ENCODE results near the gene PIGC. TPM values are rescaled to one million over a fixed set of nuclear protein-coding genes. Genes with fewer than 3 reads are reported as not detected.

The PIGC gene
- total RNA-seq, 4 donors from 2014 or later: 10.8 to 23.1 (median 18.1) TPM

DNA sequence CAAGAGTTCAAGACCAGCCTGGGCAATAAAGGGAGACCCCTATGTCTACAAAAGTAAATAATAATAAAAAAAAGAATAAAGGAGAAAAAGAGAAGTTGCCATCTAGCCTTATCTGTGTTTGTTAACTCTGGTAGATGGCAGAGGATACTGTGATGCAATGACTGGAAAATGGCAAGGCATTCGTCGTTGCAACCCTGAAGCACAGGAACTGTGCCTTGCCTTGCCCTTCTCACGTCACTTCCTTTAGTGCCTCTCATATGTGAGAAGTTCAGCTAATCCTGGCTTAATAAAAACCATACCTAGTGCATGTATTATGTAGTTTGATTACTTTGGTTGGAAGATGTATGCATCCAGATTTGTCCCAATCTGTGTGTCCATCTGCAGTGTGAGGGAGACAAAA lies 25.8 kb upstream of the PIGC start:
- Histone ChIP-seq H3K27ac (no peak overlapping the region), H3K4me1 (peaks cover 0 to 14% (median 0%) of the 10 kb centered on the region in 3 donors), H3K36me3 (no peaks in the 10 kb centered on the region), H3K9me3 (no peaks in the 10 kb centered on the region), H3K27me3 (no peaks in the 10 kb centered on the region), H3K4me3 (no peak overlapping the region)
- TF ChIP-seq POLR2A (IDR thresholded peaks at IDR 0.05): no peak
- TF ChIP-seq, protein P1, sequence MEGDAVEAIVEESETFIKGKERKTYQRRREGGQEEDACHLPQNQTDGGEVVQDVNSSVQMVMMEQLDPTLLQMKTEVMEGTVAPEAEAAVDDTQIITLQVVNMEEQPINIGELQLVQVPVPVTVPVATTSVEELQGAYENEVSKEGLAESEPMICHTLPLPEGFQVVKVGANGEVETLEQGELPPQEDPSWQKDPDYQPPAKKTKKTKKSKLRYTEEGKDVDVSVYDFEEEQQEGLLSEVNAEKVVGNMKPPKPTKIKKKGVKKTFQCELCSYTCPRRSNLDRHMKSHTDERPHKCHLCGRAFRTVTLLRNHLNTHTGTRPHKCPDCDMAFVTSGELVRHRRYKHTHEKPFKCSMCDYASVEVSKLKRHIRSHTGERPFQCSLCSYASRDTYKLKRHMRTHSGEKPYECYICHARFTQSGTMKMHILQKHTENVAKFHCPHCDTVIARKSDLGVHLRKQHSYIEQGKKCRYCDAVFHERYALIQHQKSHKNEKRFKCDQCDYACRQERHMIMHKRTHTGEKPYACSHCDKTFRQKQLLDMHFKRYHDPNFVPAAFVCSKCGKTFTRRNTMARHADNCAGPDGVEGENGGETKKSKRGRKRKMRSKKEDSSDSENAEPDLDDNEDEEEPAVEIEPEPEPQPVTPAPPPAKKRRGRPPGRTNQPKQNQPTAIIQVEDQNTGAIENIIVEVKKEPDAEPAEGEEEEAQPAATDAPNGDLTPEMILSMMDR (IDR thresholded peaks at IDR 0.05): no peak
- WGBS, 2 donors: 63 to 81% methylated on average over 3 of the region's 3 CpGs
- DNase-seq: no peak
- intact Hi-C loops (cut with DNase I): no loop called here

DNA sequence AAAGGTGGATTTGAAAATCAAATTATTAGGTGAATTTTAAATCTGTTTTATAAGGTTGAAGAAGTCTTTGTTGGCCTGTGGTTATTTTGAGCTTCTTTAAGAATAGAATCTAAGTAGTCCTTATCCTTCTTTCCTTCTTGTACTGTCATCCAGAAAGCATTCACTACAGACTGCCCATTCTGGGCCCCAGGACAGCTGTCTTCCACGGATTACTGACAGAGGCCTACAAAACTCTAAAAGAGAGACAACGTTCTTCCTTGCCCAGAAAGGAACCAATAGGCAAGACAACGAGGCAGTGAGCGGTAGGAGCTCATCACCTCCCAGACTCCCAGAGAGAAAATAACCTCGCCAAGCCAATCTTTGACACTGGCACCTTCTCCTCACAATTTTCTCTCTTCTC lies 24.4 kb upstream of the PIGC start:
- Histone ChIP-seq H3K9me3 (no peaks in the 10 kb centered on the region), H3K27me3 (no peaks in the 10 kb centered on the region), H3K4me3 (no peak overlapping the region), H3K36me3 (no peaks in the 10 kb centered on the region), H3K27ac (no peak overlapping the region), H3K4me1 (peaks cover 0 to 2% (median 0%) of the 10 kb centered on the region in 3 donors)
- intact Hi-C loops (cut with DNase I): no loop called here
- TF ChIP-seq POLR2A (IDR thresholded peaks at IDR 0.05): no peak
- TF ChIP-seq, protein P1 (IDR thresholded peaks at IDR 0.05): no peak
- WGBS, 2 donors: 88 to 89% methylated on average over 5 of the region's 5 CpGs
- no peak for DNase-seq

DNA sequence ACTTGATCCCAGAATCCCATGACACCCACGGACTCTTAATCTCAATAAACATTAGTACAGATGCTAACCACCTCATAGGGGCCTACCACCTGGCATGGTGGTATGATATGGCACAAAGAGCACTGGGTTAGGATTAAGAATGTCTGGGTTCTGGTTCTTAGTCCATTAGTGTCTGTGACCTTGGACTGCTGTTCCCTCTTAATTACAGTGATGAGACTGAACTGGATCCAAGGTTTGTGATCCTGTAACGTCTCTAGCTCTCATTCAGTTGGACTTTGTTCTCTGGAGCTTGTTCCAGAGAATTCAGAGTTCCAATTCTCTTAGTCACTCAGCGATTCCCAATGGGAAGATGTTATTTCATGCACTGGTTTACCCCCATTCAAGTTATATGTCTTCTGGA lies 23.6 kb upstream of the PIGC start:
- H3K4me1 ChIP-seq: no peaks in the 10 kb centered on the region
- intact Hi-C loops (cut with DNase I): no loop called here

DNA sequence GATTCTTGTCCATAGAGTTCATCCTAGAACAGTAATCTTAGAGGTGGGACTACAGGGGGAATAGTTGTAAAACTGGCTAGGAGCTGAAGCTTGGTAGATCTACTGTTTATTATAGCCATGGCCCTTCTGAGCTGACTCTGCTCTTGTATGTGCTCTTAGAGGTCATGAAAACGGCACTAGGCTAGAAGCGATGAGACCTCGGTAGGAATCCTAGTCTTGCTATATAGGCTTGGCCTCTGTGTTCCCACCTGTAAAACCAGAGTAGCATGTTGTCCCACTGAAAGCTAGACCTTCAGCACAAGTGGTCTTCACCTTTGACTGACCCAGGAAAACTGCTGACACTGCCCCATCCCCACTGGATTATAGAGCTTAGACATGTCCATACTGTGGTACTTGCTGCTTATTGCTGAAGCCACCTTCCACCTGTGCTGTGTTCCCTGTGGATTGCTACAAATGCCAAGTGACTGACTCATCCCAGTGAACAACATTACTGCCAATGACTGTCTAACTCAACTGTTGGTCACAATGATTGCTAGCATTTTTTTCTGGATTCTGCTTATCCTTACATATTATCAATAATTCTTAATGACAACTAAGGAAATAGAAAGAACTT lies 23.0 kb upstream of the PIGC start:
- WGBS, 2 donors: 94% methylated on average over 3 of the region's 3 CpGs; no CpG with 5 or more reads in 1 of the 2 donors

More for the DNA sequence above, 23.6 kb upstream of the PIGC start:
- Histone ChIP-seq H3K4me3 (no peak overlapping the region), H3K27ac (no peak overlapping the region), H3K36me3 (no peaks in the 10 kb centered on the region), H3K9me3 (no peaks in the 10 kb centered on the region), H3K27me3 (no peaks in the 10 kb centered on the region)
- DNase-seq: no peak
- 51 to 64% methylated on average over 3 of the region's 3 CpGs for WGBS, 2 donors
- TF ChIP-seq, protein P1 (IDR thresholded peaks at IDR 0.05): no peak
- TF ChIP-seq POLR2A (IDR thresholded peaks at IDR 0.05): no peak

DNA sequence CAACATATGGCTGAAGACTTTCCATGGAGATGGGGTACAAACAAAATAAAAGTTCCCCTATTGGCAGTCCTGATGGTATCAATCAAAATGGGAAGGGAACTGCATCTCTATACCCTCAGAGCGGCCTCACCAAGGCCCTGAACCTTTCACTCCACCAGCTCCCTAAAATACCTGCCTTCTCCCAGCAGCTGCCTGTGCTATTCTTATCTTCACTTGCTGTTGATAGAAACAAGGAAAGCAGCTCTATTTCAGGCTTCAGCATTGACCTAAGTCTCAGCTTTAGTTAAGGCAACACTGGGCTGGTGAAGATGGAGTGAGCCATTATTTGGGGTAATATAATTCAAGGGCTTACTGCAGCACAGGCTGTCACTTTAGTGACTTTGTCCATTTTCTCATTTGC lies 21.7 kb upstream of the PIGC start:
- peaks cover 0 to 6% (median 0%) of the 10 kb centered on the region in 3 donors for H3K4me1 ChIP-seq
- H3K9me3 ChIP-seq: no peaks in the 10 kb centered on the region
- no peaks in the 10 kb centered on the region for H3K27me3 ChIP-seq
- TF ChIP-seq, protein P1 (IDR thresholded peaks at IDR 0.05): no peak
- no peak for TF ChIP-seq POLR2A (IDR thresholded peaks at IDR 0.05)
- whole genome bisulfite sequencing, 2 donors: 67 to 100% methylated on average over 1 of the region's 1 CpG
- no peak for DNase-seq
- intact Hi-C loops (cut with DNase I): no loop called here
- no peak overlapping the region for H3K4me3 ChIP-seq
- H3K27ac ChIP-seq: no peak overlapping the region
- no peaks in the 10 kb centered on the region for H3K36me3 ChIP-seq

More for the DNA sequence above, 23.0 kb upstream of the PIGC start:
- H3K27ac ChIP-seq: no peak overlapping the region
- DNase-seq: no peak
- no peak overlapping the region for H3K4me3 ChIP-seq
- no peaks in the 10 kb centered on the region for H3K36me3 ChIP-seq
- intact Hi-C loops (cut with DNase I): no loop called here
- H3K4me1 ChIP-seq: no peaks in the 10 kb centered on the region
- H3K27me3 ChIP-seq: no peaks in the 10 kb centered on the region
- TF ChIP-seq, protein P1 (IDR thresholded peaks at IDR 0.05): no peak
- no peak for TF ChIP-seq POLR2A (IDR thresholded peaks at IDR 0.05)
- no peaks in the 10 kb centered on the region for H3K9me3 ChIP-seq
